HG03575 (cell line): ENCODE results near the gene PPP6R2.
"Not testable (repeated sequence)": the region's sequence is repeated elsewhere in the genome, so short reads cannot be mapped to it uniquely, and the experiment has no call there.

Experiments
- ATAC-seq: cut with Tn5 transposase; IDR thresholded peaks from one replicate; pipeline ENCODE4 v1.9.1; 2021; ENCODE audit not compliant: unreplicated experiment, insufficient number of reproducible peaks, low FRiP score; ENCODE audit errors: extremely low read depth

PPP6R2 gene

GRCh38 chr22:50316114-50317065 lies 26.7 kb upstream of the PPP6R2 start:
- ATAC-seq, result no peak

- no peak for ATAC-seq
These were observed 25.9 kb upstream of the PPP6R2 start for GRCh38 chr22:50317178-50317577.

GRCh38 chr22:50317674-50318073 lies 25.5 kb upstream of the PPP6R2 start:
- ATAC-seq, result no peak

GRCh38 chr22:50318356-50318697 lies 24.8 kb upstream of the PPP6R2 start:
- no peak for ATAC-seq

GRCh38 chr22:50318698-50319411 lies 24.3 kb upstream of the PPP6R2 start:
- ATAC-seq, result no peak

- ATAC-seq, result no peak
These were observed 23.6 kb upstream of the PPP6R2 start for GRCh38 chr22:50319503-50319951.

- ATAC-seq, result no peak
These were observed 23.0 kb upstream of the PPP6R2 start for GRCh38 chr22:50320116-50320515.

GRCh38 chr22:50320671-50321325 lies 22.3 kb upstream of the PPP6R2 start:
- no peak for ATAC-seq

- ATAC-seq, result not testable (repeated sequence)
These were observed 20.6 kb upstream of the PPP6R2 start for GRCh38 chr22:50322382-50323104.

- ATAC-seq, result no peak
These were observed 19.2 kb upstream of the PPP6R2 start for GRCh38 chr22:50323900-50324299.

- no peak for ATAC-seq
These were observed 17.5 kb upstream of the PPP6R2 start for GRCh38 chr22:50325444-50326224.

GRCh38 chr22:50326225-50326955 lies 16.7 kb upstream of the PPP6R2 start:
- no peak for ATAC-seq

- ATAC-seq, result no peak
These were observed 16.0 kb upstream of the PPP6R2 start, which contains the start of gene DENND6B for GRCh38 chr22:50326956-50327710. DENND6B (minus strand) TSS chr22:50327012; CDS start chr22:50326988, 24 bp downstream.

GRCh38 chr22:50327711-50328019 lies 15.5 kb upstream of the PPP6R2 start:
- no peak for ATAC-seq

GRCh38 chr22:50329236-50329635 lies 13.9 kb upstream of the PPP6R2 start:
- no peak for ATAC-seq

- not testable (repeated sequence) for ATAC-seq
These were observed 8.7 kb upstream of the PPP6R2 start for GRCh38 chr22:50334433-50334832.
